ENCODE data around the gene DPEP2NB.
"Not testable (repeated sequence)": the region's sequence is repeated elsewhere in the genome, so short reads cannot be mapped to it uniquely, and the experiment has no call there.

The DPEP2NB gene

DNA sequence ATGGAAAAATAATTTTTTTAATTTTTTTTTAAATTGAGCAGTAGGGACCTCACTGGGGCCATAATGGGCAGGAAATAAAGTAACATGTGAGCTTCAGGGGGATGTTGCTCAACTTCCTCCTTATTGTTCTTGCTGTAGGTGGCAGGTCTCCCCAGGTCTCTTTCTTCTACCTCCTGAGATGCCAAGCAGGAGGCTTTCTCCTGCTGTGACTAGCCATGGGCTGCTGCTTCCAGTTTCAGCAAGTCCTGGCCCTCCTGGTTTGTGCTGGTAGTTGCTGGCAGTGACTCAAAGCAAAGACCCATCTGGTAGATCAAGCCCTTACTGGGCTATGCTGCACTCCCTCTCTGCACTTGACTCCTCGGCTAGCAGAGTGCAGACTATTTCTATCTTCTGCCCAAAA, 2.3 kb downstream of the DPEP2NB start:
- no peak for DNase-seq (ENCODE audit: low spot score)

- DNase-seq (ENCODE audit: low spot score), result not testable (repeated sequence)
Measured at GRCh38 chr16:68009872-68010271, 5.8 kb downstream of the DPEP2NB start.

DNA sequence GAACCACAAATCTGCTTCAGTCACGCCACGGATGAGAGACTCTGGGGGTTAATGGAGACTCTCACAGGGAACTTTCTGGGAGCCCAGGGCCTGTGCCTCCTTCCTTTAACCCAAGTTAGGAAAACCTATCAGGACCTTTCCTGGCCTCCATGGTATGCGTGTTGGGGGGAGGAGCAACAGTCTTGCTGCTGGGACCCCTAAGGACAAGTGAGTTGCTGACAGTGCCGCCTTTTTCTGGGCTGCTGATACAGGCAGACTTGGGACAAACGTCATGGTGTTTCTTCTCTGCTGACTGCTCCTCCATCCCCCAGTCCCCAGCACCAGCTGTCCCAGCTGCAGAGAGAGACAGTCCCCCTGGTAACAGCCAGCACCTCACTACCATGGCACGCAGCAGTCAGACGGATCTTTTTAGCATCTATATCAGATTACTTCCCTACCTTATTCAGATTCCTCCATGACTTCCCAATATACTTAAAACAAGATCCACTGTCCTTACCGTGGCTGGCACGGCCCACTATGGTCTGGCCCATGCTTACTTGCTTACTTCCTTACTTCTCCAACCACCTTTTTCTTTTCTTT, 6.5 kb downstream of the DPEP2NB start:
- no peak for DNase-seq (ENCODE audit: low spot score)

DNA sequence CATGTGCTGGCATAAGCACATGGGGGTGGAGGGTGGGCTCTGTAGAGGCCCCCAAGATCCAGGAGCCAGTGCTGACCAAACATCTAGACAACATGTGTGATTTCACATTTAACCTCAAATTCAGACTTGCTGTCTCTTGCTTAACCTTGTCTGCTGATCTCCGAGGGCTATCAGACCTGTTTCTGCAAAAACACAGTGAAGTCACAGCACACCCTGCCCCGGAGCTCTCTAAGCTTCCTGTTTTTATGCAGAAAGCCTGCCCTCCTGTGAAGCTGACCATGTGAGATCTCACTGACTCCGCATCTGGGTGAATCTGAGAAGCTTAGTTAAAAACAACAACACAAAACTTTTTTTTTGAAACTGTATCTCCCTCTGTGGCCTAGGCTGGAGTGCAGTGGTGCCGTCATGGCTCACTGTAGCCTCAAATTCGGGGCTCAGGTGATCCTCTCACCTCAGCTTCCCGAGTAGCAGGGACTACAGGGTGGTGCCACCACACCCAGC, 9.9 kb downstream of the DPEP2NB start:
- DNase-seq (ENCODE audit: low spot score), result peak; percentile 83

GRCh38 chr16:68005211-68005610, 10.5 kb downstream of the DPEP2NB start:
- no peak for DNase-seq (ENCODE audit: low spot score)

GRCh38 chr16:68003031-68003430, 12.7 kb downstream of the DPEP2NB start:
- DNase-seq (ENCODE audit: low spot score), result no peak

GRCh38 chr16:68000450-68000849, 15.3 kb downstream of the DPEP2NB start:
- peak; percentile 23 for DNase-seq (ENCODE audit: low spot score)

- DNase-seq (ENCODE audit: low spot score), result no peak
Measured at GRCh38 chr16:67999985-68000384, 15.7 kb downstream of the DPEP2NB start.

DNA sequence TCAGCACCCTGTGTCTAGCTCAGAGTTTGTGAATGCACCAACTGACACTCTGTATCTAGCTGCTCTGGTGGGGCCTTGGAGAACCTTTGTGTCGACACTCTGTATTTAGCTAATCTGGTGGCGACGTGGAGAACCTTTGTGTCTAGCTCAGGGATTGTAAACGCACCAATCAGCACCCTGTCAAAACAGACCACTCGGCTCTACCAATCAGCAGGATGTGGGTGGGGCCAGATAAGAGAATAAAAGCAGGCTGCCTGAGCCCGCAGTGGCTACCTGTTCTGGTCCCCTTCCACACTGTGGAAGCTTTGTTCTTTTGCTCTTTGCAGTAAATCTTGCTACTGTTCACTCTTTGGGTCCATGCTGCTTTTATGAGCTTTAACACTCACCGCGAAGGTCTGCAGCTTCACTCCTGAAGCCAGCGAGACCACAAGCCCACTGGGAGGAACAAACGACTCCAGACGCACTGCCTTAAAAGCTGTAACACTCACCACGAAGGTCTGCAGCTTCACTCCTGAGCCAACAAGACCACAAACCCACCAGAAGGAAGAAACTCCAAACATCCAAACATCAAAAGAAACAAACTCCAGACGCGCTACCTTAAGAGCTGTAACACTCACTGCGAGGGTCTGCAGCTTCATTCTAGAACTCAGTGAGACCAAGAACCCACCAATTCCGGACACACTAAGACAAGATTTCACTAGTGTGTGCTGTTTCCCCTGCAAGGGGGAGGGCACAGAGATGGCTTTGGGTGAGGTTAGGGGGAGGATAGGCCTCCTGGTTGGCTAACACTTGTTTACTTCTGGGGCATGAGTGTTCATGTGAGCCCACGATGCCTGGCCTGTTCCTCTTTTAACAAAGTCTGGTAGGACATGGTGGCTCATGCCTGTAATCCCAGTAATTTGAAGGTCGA, 16.7 kb downstream of the DPEP2NB start, which contains the start of gene DPEP2:
Gene DPEP2 (minus strand): TSS at position 706 of the 910 bp plus-strand sequence. CDS start 6,272 bp downstream, outside the sequence.
- DNase-seq (ENCODE audit: low spot score), result peak; percentile 74

- DNase-seq (ENCODE audit: low spot score), result not testable (repeated sequence)
Measured at GRCh38 chr16:67998231-67998778, 17.4 kb downstream of the DPEP2NB start.

DNA sequence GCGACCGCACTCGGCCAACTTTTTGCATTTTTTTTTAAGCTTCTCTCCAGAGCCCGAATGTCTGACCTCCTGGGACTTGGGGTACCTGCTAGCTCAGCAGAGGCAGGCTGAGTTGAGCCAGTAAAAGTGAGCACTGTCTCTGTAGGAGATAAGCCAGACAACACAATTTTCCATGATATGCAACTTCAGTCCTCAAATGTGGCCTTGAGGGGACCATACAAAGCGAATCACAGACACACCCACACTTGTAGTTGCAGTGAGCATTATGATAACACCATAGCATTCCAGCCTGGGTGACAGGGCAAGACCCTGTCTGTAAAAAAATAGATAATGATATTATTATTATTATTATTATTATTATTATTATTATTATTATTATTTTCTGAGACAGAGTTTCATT, 19.0 kb downstream of the DPEP2NB start:
- DNase-seq (ENCODE audit: low spot score), result no peak

GRCh38 chr16:67995423-67995822, 20.3 kb downstream of the DPEP2NB start:
- DNase-seq (ENCODE audit: low spot score), result no peak

DNA sequence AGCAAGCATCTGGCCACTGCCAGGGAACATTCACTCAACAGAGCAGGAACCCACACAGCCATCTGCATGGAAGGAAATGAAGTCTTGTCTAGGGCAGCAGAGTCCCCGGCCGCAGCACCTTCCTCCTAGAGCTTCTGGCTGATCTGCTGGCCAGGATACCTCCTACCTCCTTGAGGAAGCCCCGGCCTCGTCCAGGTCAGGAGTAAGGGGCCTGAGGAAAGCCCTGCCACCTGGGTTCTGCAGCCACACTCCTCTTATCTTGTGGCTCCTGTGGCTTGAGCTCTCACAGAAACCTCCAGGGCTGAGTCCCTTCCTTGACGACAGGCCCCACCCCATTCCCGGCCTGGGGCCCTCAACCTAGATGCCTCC, 21.7 kb downstream of the DPEP2NB start:
- DNase-seq (ENCODE audit: low spot score), result not testable (repeated sequence)

- DNase-seq (ENCODE audit: low spot score), result peak; percentile 81
Measured at GRCh38 chr16:67993207-67994039, 22.3 kb downstream of the DPEP2NB start.

- no peak for DNase-seq (ENCODE audit: low spot score)
Measured at GRCh38 chr16:67992661-67993206, 23.0 kb downstream of the DPEP2NB start.

GRCh38 chr16:67990018-67990386, 25.7 kb downstream of the DPEP2NB start:
- DNase-seq (ENCODE audit: low spot score), result no peak

- DNase-seq (ENCODE audit: low spot score), result no peak
Measured at GRCh38 chr16:67989322-67990017, 26.2 kb downstream of the DPEP2NB start.

DNA sequence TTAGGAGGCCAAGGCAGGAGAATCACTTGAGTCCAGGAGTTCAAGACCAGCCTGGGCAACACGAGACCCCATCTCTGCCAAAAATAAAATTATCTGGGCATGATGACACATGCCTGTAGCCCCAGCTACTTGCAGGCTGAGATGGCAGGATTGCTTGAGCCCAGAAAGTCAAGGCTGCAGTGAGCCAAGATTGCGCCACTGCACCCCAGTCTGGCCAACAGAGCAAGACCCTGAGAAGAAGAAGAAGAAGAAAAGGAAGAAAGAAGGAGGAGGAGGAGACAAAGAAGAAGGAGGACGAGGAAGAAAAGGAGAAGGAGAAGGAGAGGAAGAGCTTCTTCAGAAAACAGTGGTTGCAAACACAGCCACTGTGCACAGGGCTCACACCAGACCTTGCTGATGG, 27.0 kb downstream of the DPEP2NB start:
- DNase-seq (ENCODE audit: low spot score), result no peak

DNA sequence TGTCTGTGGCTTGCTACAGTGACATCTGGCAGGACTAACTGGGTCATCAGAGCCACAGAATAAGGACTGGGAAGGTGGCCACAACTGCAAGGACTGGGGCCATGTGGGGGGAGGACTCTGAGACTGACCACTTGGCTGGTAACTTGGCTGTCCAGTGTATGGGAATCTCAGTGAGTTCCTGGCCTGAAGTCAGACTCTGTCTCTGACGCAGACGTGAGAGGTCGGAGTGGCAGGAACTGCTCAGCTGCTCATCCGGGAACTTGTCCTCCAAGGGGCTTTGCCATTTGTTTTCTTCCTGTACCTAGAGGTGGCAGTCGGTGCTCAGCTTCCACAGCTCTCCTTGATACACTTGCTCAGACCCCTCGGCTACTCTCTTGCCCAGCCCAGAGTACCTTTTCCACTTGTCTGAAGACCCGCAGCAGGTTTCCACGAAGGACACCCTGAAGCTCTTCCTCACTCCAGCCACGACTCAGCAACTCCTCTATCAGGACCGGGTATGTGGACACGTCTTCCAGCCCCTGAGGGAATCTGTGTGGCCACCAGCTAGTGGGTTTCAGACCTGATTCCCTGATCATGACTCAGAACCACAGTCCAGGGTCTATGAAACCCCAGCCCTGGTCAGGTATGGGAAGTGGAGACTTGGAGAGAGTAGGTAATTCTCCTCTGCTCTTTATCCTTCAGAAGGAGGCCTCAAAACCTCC, 28.1 kb downstream of the DPEP2NB start:
- DNase-seq (ENCODE audit: low spot score), result no peak

DNA sequence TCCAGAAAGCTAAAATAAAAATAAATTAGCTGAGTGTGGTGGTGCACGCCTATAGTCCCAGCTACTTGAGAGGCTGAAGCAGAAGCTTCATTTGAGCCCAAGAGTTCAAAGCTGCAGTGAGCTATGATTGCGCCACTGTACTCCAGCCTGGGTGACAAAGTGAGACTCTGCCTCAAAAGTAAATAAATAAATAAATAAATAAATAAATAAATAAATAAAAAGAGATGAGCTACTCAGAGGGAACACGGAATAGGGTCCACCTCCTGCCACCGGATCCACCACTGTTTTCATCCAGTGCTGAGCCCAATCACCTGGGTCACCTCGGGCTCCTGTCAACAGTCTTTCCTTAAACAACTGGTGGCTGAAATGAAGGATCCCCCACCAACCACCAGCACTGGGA, 28.8 kb downstream of the DPEP2NB start:
- DNase-seq (ENCODE audit: low spot score), result no peak
